NCI-H524 (cell line): ENCODE data around the gene NHLRC4.

Experiments used
- DNase-seq, 2 experiments: peaks; one replicate each; lab custom pipeline; 2025; lab: John Stamatoyannopoulos, UW

The NHLRC4 gene

GRCh38 chr16:582614-583331, 16.0 kb downstream of the NHLRC4 start:
- no peak for DNase-seq

- DNase-seq: no peak
These were observed 16.6 kb downstream of the NHLRC4 start for GRCh38 chr16:583470-583814.

- no peak for DNase-seq
These were observed 17.2 kb downstream of the NHLRC4 start for GRCh38 chr16:583815-584591.

GRCh38 chr16:585351-585750, 18.5 kb downstream of the NHLRC4 start:
- no peak for DNase-seq

GRCh38 chr16:586047-586644, 19.3 kb downstream of the NHLRC4 start:
- no peak for DNase-seq

GRCh38 chr16:586645-587590, 20.1 kb downstream of the NHLRC4 start:
- no peak for DNase-seq

- DNase-seq: peak in 1 of 2 experiments; percentile 45
These were observed 21.8 kb downstream of the NHLRC4 start for GRCh38 chr16:588639-588888.

- peak; percentile 94 to 96 for DNase-seq
These were observed 22.3 kb downstream of the NHLRC4 start for GRCh38 chr16:588889-589657.

- peak; percentile 97 for DNase-seq
These were observed 22.9 kb downstream of the NHLRC4 start, which contains the start of gene RAB40C for GRCh38 chr16:589658-590187. Gene RAB40C, plus strand, starts transcription at chr16:590066. Its CDS starts 226 bp downstream, at chr16:590292.

- DNase-seq: no peak
These were observed 23.5 kb downstream of the NHLRC4 start for GRCh38 chr16:590188-590814.

- DNase-seq: no peak
These were observed 24.0 kb downstream of the NHLRC4 start for GRCh38 chr16:590815-591200.

GRCh38 chr16:591231-591630, 24.4 kb downstream of the NHLRC4 start:
- no peak for DNase-seq

- DNase-seq: no peak
These were observed 25.2 kb downstream of the NHLRC4 start for GRCh38 chr16:591892-592517.

- DNase-seq: peak; percentile 53 to 63
These were observed 25.9 kb downstream of the NHLRC4 start for GRCh38 chr16:592518-593306.

- no peak for DNase-seq
These were observed 26.6 kb downstream of the NHLRC4 start for GRCh38 chr16:593406-593805.

GRCh38 chr16:593807-594206, 27.0 kb downstream of the NHLRC4 start:
- DNase-seq: no peak

- no peak for DNase-seq
These were observed 28.3 kb downstream of the NHLRC4 start for GRCh38 chr16:595094-595528.

GRCh38 chr16:595942-596735, 29.3 kb downstream of the NHLRC4 start:
- DNase-seq: no peak

GRCh38 chr16:596736-597060, 29.9 kb downstream of the NHLRC4 start:
- DNase-seq: no peak
